Gastrocnemius medialis (tissue), 4 donors: ENCODE measurements around the gene CD52.

Source experiments
- POLR2A ChIP-seq, 2 donors: fragments of 450-650 bp; IDR thresholded peaks; one replicate each; pipeline ENCODE4 v1.6.1; 2017; ENCODE audit warnings: antibody characterized with exemption in 2 of 2, mild to moderate bottlenecking in 2 of 2, moderate library complexity in 2 of 2
- TF ChIP-seq, protein P1 (sequence below), 5 experiments: fragments of 450-650 bp in 3 of 5; fragments of 200-600 bp in 2 of 5; sonication (generic) in 2 of 5; IDR thresholded peaks in 4 of 5; conservative IDR thresholded peaks in 1 of 5; 1 replicate in 4 of 5; 2 replicates in 1 of 5; pipeline ENCODE4 v1.5.1; 2016 to 2019; ENCODE audit warnings: antibody characterized with exemption in 5 of 5, mild to moderate bottlenecking in 3 of 5, moderate library complexity in 3 of 5

DNA sequence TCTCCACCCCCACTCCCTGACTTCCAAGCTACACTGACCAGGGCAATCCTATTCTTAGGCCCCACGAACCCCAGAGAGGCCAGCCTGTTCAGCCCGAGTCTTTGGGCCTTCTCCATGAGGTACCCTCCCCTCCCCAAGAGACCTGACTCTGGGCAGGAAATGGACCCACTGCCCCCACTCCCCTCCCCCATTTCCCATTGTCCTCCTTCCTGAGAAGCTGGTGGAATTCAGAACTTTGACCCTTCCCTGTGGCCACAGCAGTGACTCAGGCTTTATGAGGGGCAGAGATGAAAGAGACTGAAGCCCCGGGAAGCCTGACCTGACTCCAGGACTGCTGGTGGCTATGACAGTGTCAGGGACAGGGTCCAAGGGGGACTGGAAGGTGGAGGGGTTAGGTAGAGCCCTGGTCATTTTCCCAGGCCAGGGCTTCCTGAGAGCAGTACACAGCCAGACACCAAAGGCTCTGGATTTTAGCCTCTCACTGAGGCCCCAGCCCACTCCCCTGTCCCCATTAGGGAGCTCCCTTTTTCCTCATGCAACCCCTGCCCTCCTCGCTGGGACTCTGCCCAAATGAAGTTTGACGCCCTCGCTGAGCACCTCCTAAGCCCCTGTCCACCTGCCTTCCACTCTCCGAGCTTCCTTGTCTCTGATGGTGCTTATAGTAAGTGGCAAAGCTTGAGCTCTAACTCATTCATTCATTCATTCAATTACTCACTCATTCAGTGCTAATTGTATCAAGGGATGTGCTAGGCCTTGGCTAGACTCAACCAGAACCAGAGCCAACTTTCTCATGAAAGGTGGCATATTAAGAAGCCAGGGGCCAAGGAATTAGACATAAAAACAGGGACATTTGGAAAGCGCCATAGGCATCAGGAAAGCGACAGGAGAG lies 33.2 kb downstream of the CD52 start:
- TF ChIP-seq POLR2A (IDR thresholded peaks at IDR 0.05): no peak
- TF ChIP-seq, protein P1, sequence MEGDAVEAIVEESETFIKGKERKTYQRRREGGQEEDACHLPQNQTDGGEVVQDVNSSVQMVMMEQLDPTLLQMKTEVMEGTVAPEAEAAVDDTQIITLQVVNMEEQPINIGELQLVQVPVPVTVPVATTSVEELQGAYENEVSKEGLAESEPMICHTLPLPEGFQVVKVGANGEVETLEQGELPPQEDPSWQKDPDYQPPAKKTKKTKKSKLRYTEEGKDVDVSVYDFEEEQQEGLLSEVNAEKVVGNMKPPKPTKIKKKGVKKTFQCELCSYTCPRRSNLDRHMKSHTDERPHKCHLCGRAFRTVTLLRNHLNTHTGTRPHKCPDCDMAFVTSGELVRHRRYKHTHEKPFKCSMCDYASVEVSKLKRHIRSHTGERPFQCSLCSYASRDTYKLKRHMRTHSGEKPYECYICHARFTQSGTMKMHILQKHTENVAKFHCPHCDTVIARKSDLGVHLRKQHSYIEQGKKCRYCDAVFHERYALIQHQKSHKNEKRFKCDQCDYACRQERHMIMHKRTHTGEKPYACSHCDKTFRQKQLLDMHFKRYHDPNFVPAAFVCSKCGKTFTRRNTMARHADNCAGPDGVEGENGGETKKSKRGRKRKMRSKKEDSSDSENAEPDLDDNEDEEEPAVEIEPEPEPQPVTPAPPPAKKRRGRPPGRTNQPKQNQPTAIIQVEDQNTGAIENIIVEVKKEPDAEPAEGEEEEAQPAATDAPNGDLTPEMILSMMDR (IDR thresholded peaks at IDR 0.05 in 4 of 5, conservative IDR thresholded peaks at IDR 0.05 in 1 of 5): no peak
